NCI-H2196 treated with DMSO at 0.1 percent for 48 hours (cell line): Measurements from ENCODE around the gene RMND1.
"Not testable (repeated sequence)": the region's sequence is repeated elsewhere in the genome, so short reads cannot be mapped to it uniquely, and the experiment has no call there.

ENCODE experiments used
- DNase-seq: peaks from one replicate; lab custom pipeline; 2025; ENCODE audit not compliant: unreplicated experiment; lab: John Stamatoyannopoulos, UW

The RMND1 gene

DNA sequence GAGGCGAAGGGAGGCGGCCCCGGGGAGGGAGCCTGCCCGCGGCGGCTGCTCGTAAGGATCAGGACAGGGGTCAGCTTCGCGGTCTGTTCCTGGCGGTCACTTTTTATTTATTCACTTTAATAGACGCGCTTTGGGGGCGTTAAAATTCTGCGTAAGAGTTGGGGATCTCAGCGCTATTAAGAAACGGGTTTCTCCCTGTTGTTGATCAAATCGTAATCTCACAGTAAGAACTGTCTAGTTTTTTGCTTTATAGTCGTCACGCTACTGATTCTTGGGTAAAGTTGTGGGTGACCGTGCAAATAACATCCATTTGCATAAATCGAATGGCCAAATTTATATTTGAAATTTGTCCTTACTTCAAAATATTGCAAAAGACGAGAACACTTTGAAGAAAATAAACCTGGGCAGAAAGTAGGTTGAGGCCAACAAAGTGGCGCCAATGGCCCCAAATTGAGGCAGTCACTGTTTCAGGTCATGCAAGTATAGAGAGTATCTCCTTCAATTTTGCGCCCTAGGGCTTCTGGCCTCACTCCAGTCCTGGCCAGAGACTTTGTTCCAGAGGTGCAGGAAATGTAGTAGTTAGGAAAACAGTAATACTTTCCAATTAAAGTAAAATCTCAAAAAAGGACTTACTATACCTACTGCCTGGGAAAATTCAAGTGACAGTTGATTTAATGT, 963 bp upstream of the RMND1 start:
- no peak for DNase-seq

DNA sequence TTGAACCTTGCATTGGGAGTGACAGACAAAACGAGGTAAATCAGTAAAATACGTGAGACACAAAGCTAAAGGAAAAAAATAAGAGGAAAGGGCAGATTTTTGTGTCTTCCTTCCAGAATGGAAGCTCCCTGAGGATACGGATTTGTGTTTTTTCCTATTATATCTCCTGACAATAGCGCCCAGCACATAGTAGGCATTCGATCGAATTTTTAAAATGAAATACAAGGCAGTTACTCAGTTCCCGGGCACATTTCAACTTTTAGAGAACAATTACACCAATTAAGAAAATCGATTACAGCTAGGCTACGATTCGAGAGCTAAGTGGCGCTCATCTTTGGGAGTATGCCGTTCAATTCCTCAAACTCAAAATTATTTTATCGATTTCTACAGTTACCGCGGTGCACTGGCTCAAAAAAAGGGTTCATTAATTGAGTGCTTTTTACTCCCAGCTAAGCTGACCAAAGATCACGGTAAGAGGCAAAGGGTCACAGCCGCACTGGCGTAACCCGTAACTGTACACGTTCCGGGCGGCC, 443 bp downstream of the RMND1 start:
- DNase-seq = no peak

DNA sequence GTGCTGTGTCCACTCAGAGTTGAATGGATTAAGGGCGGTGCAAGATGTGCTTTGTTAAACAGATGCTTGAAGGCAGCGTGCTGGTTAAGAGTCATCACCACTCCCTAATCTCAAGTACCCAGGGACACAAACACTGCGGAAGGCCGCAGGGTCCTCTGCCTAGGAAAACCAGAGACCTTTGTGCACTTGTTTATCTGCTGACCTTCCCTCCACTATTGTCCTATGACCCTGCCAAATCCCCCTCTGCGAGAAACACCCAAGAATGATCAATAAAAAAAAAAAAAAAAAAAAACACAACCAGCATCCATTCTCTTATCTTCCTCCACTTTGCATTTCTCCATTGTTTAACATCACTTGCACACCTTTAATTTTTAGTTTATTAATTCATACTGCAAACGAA, 998 bp downstream of the RMND1 start:
- DNase-seq = not testable (repeated sequence)

DNA sequence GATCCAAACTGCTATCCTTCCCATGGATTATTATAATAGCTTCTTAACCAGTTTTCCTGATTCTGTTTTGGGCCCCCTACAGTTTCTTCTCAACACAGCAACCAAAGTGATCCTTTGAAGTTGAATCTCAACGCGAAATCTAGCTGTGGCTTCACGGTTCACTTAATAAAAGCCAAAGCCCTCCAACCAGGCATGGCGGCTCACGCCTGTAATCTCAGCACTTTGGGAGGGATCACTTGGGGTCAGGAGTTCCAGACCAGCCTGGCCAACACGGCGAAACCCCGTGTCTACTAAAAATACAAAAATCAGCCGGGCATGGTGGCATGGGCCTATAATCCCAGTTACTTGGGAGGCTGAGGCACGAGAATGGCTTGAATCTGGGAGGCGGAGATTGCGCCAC, 3.3 kb downstream of the RMND1 start:
- no peak for DNase-seq

DNA sequence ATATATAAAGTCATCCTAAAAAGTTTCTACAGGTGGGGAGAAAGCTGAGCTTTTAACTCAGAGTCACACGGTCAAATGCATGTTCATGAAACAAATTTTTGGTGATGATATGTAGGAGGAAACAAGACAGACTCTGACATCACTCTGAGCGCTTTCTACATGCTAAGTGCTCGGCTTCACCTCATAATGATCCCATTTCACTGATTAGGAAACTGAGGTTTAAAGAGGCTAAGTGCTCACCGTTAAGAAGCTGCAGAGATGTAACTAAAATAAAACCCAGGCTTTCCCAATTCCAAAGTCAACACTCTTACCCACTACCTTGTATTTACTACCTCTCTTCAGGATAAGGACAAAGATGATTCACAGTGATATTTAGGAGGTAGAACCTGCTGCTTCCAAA, 4.7 kb downstream of the RMND1 start:
- DNase-seq = no peak

DNA sequence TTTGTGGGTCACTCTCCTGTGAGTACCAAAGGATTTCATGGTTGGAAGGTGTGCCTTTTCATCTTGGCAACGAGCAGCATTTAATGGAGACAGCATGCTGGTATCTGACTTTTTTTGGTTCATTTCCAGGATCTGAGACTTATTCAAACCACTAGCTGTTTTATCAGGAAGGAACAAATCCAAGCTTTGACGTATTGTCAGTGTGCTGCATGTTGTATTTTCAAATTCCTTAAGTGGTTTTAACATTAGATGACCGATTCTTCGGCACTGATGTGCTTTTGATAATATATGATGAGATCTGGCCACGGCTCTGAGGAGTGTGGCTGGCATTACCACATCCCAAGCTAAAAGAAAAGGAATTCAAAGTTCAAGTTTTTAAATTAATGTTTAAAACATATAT, 6.4 kb downstream of the RMND1 start:
- DNase-seq = no peak

DNA sequence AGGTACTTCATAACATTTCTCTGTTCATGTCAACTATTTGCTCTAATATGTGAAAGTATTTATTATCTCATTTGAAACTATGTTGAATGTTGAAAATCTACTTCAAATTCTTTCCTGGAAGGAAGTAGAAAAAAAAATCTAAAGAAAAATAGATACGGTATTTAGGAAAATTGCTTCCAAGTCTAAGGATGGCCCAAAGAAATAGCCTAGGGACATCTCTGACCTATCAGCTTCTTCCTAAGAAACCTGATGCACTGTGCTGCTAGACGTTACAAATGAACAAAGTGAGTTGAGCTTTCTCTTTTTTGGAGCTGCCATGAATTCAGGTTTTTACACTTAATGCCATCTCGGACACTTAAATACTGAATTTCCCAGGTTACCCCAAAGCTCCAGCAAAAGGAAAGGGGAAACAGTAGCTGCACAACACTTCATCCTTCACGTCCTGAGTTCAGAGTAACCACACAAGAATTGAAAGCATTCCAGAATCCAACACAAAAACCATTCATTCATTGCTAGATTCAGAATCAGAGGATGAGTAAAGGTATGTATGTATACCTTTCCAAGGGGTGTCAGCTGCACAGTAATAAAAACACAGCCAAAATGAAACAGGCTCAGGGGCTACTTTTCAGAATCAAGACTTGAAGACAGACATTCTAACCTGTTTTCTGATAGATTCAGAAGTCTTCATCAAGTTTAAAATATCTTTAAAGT, 7.9 kb downstream of the RMND1 start:
- DNase-seq = no peak

DNA sequence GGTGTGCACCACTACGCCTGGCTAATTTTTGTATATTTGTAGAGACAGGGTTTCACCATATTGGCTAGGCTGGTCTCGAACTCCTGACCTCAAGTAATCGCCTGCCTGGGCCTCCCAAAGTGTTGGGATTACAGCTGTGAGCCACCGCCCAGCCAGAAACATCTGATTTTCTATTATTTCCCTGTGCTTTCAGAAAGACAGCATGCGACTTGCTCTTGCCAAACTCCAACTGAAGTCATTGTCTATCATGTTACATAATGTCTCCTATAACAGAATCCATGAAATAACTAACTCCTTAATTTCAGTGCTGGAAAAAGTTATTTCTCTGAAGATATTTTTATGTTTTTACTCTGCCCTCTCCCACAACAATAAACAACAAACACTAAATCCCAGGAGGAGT, 8.5 kb downstream of the RMND1 start:
- no peak for DNase-seq

DNA sequence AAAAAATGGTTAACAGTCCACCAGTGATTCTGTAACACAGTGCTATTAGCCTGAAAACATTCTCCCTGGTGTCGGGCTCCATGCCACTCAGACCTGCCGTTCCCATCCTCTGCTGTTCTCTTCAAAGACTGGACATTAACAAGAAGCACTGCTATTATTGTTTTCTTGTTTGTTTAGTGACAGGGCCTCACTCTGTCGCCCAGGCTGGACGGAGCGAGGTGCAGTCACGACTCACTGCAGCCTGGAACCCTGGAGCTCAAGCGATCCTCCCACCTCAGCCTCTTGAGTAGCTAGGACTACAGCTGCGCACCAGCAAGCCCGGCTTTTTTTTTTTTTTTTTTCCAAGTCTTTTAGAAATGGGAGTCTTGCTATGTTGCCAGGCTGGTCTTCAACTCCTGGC, 9.6 kb downstream of the RMND1 start:
- DNase-seq = no peak

DNA sequence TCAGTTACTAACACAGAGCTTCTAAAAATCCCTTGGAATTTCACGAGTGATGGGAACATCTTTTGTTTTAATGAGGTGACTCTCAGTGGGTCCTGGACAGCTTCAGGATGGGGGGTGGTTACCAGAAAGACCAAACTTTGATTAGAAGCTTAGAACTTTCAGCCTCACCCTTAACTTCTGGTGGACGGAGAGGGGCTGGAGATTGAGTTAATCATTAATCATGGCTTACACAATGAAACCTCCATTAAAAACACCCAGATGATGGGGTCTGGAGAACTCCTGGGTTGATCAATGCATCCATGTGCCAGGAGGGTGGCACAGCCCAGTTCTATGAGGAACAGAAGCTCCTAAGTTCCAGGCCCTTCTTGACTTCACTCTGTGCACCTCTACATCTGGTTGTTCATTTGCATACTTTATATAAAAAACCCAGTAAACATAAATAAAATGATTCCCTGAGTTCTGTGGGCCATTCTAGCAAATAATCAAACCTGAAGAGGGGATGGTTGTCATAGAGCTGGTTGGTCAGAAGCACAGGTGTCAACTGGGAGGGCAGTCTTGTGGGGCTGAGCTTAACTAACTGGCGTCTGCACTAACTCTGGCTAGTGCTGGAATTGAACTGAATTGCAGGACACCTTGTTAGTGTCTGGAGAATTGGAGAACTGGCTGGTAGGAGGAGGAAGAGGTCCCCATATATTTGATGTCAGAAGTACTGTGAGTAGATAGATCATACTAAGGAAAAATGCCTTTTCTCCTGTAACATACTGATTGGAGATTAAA, 10.3 kb downstream of the RMND1 start:
- no peak for DNase-seq

DNA sequence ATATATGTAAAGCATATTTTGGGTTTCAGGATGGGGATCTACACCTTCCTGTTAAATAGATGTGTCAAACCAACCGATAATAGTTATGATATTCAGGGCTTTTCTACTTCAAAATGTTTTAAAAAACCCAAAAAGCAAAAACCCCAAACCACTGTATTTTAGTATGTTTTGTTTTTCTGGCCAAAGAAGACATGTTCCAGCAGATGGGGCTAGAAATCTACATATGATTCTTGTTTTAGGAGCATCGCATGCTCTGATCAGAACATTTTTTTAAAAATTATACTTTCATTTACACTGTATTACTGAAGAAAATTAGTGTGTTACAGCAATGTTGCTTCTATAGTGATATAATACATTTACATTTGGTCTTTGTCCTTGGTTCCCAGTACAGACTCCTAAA, 11.0 kb downstream of the RMND1 start:
- no peak for DNase-seq

DNA sequence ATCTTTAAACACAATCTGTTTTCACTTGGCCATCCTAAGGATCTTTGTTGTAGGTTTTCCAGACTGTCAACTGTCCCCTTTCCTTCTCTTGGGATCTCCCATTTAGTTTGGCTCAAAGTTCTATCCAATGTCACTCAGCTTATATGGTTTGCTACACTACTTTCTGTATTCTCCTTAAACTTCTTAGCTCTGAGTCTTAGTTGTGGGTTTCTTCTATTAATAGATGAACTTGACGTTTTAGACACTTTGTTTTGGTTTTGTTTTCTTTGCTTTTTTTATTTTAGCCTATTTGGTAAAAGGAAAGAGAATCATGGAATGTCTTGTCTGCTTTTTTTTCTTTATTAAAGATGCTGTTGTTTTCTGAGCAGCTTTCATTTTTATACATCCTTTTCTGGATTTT, 11.4 kb downstream of the RMND1 start:
- DNase-seq = no peak

DNA sequence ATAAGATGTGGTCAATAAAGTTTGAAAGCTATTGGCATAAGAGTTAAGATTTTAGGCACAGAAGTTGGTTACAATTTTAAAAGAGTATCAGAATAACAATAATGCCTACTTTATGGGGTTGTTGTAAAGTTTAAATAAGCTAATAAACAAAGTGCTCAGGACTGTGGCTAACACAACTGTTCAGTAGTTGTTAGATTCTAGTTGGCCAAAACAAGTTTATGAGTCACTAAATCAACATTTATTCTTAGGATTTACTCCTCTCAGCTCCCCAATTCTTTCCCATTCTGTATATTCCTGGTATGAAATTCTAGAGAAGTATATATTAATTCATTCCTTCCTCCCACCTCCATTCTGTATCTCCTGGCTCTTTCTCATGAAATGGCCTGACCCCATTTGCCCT, 14.5 kb downstream of the RMND1 start:
- DNase-seq = no peak

DNA sequence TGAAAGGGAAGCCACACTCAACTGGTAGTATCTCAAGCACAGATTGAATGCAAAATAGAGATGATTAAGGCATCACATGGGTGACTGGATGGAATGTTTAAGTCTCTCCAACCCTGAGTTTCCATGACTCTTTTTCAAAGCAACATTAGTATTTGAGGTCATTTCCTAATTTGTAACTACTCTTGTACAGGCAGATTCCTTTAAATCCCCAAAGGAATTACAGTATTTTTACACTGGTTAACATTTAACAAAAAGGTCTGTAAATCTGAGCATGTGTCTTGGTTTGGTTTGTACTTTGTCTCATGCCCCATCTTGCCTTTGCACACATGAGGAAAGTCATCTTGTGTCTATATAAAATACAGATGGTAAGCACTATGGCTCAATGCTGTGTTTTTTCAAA, 15.1 kb downstream of the RMND1 start:
- DNase-seq = no peak

DNA sequence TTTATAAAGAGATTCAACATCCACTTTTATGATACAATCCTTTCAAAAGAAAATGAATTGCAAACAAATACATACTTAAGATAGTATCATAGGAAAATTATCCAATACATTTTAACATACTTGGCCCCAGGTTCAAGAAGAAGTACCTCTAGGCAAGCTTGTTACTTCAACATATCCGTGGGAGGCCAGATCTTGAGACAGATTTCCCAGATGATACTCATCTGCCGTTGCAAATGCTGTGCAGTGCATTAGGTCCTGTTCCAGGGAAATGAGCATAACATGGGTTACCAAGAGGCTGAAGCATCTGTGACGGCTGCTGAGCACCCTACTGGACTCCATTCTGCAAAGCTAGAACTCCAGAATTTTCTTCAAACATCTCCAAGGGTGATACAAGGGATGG, 15.6 kb downstream of the RMND1 start:
- DNase-seq = no peak

DNA sequence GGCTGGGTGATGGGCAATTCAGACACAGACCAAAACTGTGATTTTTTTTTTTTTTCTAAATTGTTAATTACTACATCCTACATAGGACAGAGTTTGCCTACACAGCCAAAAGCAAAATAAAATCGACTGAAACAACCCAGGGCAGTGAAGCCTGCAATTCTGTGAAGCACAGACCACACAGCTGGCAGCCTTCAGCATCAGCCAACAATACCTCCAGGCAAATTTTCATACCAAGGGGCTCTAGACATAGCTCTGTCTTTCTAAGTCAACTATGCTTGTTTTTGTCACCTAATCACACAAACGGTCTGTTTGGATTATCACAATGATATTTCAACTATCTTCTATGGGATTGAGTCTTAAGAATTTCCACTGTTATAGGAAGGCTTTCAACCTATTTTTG, 17.6 kb downstream of the RMND1 start:
- no peak for DNase-seq

DNA sequence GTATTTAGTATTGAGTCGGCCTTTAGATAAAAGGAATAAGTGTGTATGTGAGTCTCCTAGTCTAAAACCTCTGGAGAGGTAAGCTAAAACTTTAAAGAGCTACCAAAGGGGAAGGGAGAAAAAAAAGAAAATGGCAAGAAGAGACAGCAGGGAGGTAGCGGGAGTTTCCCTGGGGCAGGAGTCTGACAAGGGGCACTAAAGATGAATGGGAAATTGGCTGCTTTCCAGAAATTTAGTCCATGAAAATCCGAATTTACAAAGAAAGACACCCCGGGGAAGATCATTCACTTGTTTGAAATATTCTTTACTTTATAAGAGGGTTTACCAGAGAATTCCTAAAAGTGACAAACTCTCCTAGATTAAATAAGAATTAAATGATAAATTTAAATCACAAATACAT, 19.3 kb downstream of the RMND1 start:
- no peak for DNase-seq

DNA sequence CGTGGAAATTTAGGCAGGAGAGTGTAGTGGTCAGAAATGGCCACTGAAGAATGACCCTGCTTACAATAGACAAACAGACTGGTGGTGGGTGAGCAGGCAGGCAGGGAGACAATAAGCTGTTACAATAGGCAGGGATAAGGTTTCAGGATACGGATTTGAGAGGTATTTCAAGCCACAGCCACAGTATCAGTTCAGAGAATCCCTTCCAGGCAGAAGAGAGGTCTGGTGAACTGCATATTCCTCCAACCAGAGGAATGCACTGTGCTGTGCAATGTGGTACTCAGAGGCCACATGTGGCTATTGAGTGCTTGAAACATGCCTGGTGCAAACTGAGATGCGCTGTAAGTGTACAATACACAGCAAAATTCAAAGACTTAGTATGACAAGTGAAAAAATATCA, 20.6 kb downstream of the RMND1 start:
- DNase-seq = no peak

DNA sequence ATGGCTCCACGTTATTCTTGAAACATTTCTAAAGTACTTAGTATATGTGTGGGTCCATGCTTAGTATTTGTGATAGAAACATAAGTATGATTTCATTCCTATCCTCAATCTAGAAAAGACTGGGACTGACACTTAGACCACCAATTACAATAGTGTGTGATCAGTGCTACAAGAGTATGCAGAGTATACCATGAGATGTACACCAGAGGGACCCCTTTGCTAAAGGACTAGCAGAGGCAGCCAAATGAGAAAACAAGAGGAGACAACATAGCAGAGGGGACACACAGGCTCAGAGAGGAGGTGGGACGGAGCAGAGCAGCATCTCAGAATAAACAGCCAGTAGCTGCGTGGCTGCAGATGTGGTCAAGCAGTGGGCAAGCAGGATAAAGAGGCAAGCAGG, 21.0 kb downstream of the RMND1 start:
- no peak for DNase-seq

DNA sequence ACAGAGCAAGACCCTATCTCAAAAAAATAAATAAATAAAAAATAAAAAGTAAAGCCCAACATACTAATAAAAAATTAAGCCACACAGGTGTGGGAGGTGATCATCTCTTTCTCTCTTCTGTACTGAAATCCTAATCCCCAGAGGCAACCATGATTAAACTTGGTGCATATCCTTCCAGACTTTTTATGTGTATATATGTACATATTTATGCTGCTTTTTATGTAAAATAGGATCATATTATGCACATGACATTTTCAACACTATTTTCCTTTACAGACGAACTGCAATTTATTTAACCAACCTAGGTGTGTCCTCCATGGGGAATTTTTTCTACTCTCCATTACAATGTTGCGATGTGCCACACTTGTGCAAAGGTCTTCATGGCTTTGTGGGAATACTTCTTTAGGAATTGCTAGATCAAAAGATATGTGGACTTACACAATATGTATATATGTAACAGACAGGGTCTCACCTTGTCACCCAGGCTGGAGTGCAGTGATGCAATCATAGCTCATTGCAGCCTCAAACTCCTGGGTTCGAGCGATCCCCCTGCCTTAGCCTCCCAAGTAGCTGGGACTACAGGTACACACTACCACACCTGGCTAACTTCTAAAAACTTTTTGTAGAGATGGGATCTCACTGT, 23.7 kb downstream of the RMND1 start:
- DNase-seq = no peak

DNA sequence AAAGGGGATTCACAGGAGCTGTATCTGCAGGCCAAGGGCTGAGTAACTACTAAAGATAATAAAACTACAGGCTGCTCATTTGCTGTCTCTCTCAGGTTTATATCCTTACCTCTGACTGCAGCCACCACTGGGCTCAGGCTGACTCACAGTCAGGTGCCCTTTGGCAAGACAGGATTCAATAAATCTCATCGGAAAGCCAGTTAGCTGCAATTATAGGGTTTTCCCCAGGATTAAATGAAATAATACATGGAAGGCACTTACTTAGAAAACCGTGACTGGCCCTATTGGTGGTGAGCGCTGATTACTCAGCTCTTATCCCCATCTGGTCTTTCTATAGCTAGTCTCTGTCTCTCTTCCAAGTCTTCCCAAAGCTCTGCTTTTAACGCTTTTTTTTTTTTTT, 26.4 kb downstream of the RMND1 start:
- DNase-seq = no peak

DNA sequence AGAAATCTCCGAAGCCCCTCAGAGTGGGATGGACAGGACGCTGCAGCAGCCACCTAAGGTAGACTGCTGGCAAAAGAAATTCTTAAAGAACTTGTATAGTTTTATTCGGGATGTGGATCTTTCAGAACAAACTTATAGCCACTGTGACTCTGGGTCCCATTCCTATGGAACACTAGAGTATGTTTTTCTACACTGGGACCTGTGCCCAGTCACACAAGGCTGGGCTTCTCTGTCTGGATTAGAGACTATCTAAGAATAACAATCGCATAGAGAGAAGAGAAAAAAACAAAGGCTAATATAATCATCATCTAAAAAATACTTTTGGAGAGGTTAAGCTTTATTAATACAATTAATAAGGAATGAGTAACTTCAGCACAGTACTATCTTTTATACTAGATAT, 28.9 kb downstream of the RMND1 start:
- DNase-seq = no peak
